Muscle layer of duodenum (tissue), 2 donors: ENCODE measurements around the gene PVALEF.
"Not testable (repeated sequence)": the region's sequence is repeated elsewhere in the genome, so short reads cannot be mapped to it uniquely, and the experiment has no call there.

ENCODE experiments used
- H3K27ac ChIP-seq: one replicate; pipeline ENCODE4 v1.7.0; 2013; ENCODE audit warnings: mild to moderate bottlenecking, low read length
- H3K27me3 ChIP-seq: one replicate; pipeline ENCODE4 v1.7.0; 2013; ENCODE audit warnings: low read depth, mild to moderate bottlenecking, control low read depth, low read length
- H3K36me3 ChIP-seq, 2 donors: one replicate each; pipeline ENCODE4 v1.7.0; 2013; ENCODE audit warnings: low read length in 2 of 2, control low read depth in 1 of 2, mild to moderate bottlenecking in 1 of 2; ENCODE audit not compliant: insufficient read depth in 2 of 2, control insufficient read depth in 1 of 2
- H3K4me1 ChIP-seq, 2 donors: one replicate each; pipeline ENCODE4 v1.7.0; 2013; ENCODE audit warnings: low read length in 2 of 2, mild to moderate bottlenecking in 2 of 2, control low read depth in 1 of 2, moderate library complexity in 1 of 2; ENCODE audit not compliant: insufficient read depth in 2 of 2, control insufficient read depth in 1 of 2
- H3K4me3 ChIP-seq, 2 donors: one replicate each; pipeline ENCODE4 v1.7.0; 2013; ENCODE audit warnings: low read length in 2 of 2, low read depth in 1 of 2, mild to moderate bottlenecking in 1 of 2
- H3K9me3 ChIP-seq, 2 donors: one replicate each; pipeline ENCODE4 v1.7.0; 2013; ENCODE audit warnings: low read length in 2 of 2, control low read depth in 1 of 2, mild to moderate bottlenecking in 1 of 2; ENCODE audit not compliant: control insufficient read depth in 1 of 2
- donor health status: healthy.

PVALEF gene

GRCh38 chr17:81139428-81139827 is 25.9 kb upstream of the PVALEF start:
- Histone ChIP-seq H3K4me3 (no peak overlapping the region), H3K4me1 (peaks cover 0 to 9% of the 10 kb centered on the region in 2 donors), H3K27me3 (no peaks in the 10 kb centered on the region), H3K9me3 (no peaks in the 10 kb centered on the region), H3K36me3 (no peaks in the 10 kb centered on the region), H3K27ac (no peak overlapping the region)

GRCh38 chr17:81140018-81140417 is 25.3 kb upstream of the PVALEF start:
- no peak overlapping the region for H3K27ac ChIP-seq
- H3K9me3 ChIP-seq, result no peaks in the 10 kb centered on the region
- no peak overlapping the region for H3K4me3 ChIP-seq
- no peaks in the 10 kb centered on the region for H3K27me3 ChIP-seq
- H3K4me1 ChIP-seq, result peaks cover 0 to 9% of the 10 kb centered on the region in 2 donors
- H3K36me3 ChIP-seq, result no peaks in the 10 kb centered on the region

- no peak overlapping the region for H3K4me3 ChIP-seq
- H3K4me1 ChIP-seq, result peaks cover 0 to 9% of the 10 kb centered on the region in 2 donors
- H3K27me3 ChIP-seq, result no peaks in the 10 kb centered on the region
- no peak overlapping the region for H3K27ac ChIP-seq
- H3K9me3 ChIP-seq, result no peaks in the 10 kb centered on the region
- no peaks in the 10 kb centered on the region for H3K36me3 ChIP-seq
Observed at GRCh38 chr17:81140695-81141094, 24.6 kb upstream of the PVALEF start.

GRCh38 chr17:81142301-81143199 is 22.8 kb upstream of the PVALEF start:
- no peaks in the 10 kb centered on the region for H3K36me3 ChIP-seq
- H3K4me3 ChIP-seq, result no peak overlapping the region
- H3K4me1 ChIP-seq, result peaks cover 0 to 9% of the 10 kb centered on the region in 2 donors
- no peaks in the 10 kb centered on the region for H3K27me3 ChIP-seq
- H3K27ac ChIP-seq, result no peak overlapping the region
- no peaks in the 10 kb centered on the region for H3K9me3 ChIP-seq

- no peaks in the 10 kb centered on the region for H3K9me3 ChIP-seq
- no peak overlapping the region for H3K27ac ChIP-seq
- H3K4me3 ChIP-seq, result no peak overlapping the region
- no peaks in the 10 kb centered on the region for H3K27me3 ChIP-seq
- H3K36me3 ChIP-seq, result no peaks in the 10 kb centered on the region
- H3K4me1 ChIP-seq, result peaks cover 0 to 9% of the 10 kb centered on the region in 2 donors
Observed at GRCh38 chr17:81143200-81143527, 22.1 kb upstream of the PVALEF start.

- Histone ChIP-seq H3K4me3 (no peak overlapping the region), H3K27me3 (no peaks in the 10 kb centered on the region), H3K27ac (no peak overlapping the region), H3K9me3 (no peaks in the 10 kb centered on the region), H3K4me1 (peaks cover 0 to 9% of the 10 kb centered on the region in 2 donors), H3K36me3 (no peaks in the 10 kb centered on the region)
Observed at GRCh38 chr17:81143717-81144422, 21.4 kb upstream of the PVALEF start.

- no peak overlapping the region for H3K4me3 ChIP-seq
- H3K27ac ChIP-seq, result no peak overlapping the region
- H3K27me3 ChIP-seq, result no peaks in the 10 kb centered on the region
- H3K4me1 ChIP-seq, result peaks cover 0 to 9% of the 10 kb centered on the region in 2 donors
- H3K36me3 ChIP-seq, result no peaks in the 10 kb centered on the region
- no peaks in the 10 kb centered on the region for H3K9me3 ChIP-seq
Observed at GRCh38 chr17:81144423-81144781, 20.9 kb upstream of the PVALEF start.

GRCh38 chr17:81146208-81146607 is 19.1 kb upstream of the PVALEF start:
- H3K4me3 ChIP-seq, result not testable (repeated sequence)

GRCh38 chr17:81147701-81148100 is 17.6 kb upstream of the PVALEF start:
- Histone ChIP-seq H3K27ac (no peak overlapping the region), H3K9me3 (no peaks in the 10 kb centered on the region), H3K4me1 (peaks cover 0 to 4% of the 10 kb centered on the region in 2 donors), H3K4me3 (no peak overlapping the region), H3K27me3 (no peaks in the 10 kb centered on the region), H3K36me3 (no peaks in the 10 kb centered on the region)

More at GRCh38 chr17:81146208-81146607, 19.1 kb upstream of the PVALEF start:
- not testable (repeated sequence) for H3K27ac ChIP-seq, H3K9me3 ChIP-seq, H3K36me3 ChIP-seq, H3K27me3 ChIP-seq, H3K4me1 ChIP-seq

GRCh38 chr17:81148571-81148970 is 16.7 kb upstream of the PVALEF start:
- H3K9me3 ChIP-seq, result no peaks in the 10 kb centered on the region
- no peaks in the 10 kb centered on the region for H3K36me3 ChIP-seq
- no peak overlapping the region for H3K4me3 ChIP-seq
- no peaks in the 10 kb centered on the region for H3K27me3 ChIP-seq
- no peaks in the 10 kb centered on the region for H3K4me1 ChIP-seq
- H3K27ac ChIP-seq, result no peak overlapping the region

GRCh38 chr17:81148986-81149533 is 16.2 kb upstream of the PVALEF start:
- Histone ChIP-seq H3K9me3 (no peaks in the 10 kb centered on the region), H3K4me1 (no peaks in the 10 kb centered on the region), H3K27ac (no peak overlapping the region), H3K27me3 (no peaks in the 10 kb centered on the region), H3K36me3 (no peaks in the 10 kb centered on the region), H3K4me3 (no peak overlapping the region)
